Mesendoderm (in vitro differentiated cells): Measurements from ENCODE around the gene TMPRSS9.

ENCODE experiments used
- DNase-seq: peaks from one replicate; pipeline ENCODE4 v3.0.0; 2013
- H2AK5ac ChIP-seq: 2 replicates; pipeline ENCODE4 v1.6.1; 2013; ENCODE audit warnings: low read length, inconsistent platforms
- H2BK120ac ChIP-seq: 2 replicates; pipeline ENCODE4 v1.6.1; 2013; ENCODE audit warnings: low read depth, mild to moderate bottlenecking, low read length, moderate library complexity, mixed read lengths
- H2BK15ac ChIP-seq: replicated peaks from 2 replicates; pipeline ENCODE4 v1.6.1; 2013; ENCODE audit warnings: low read depth, mild to moderate bottlenecking, moderate library complexity
- H2BK5ac ChIP-seq: 2 replicates; pipeline ENCODE4 v1.6.1; 2013; ENCODE audit warnings: low read length, inconsistent platforms
- H3K18ac ChIP-seq: 2 replicates; pipeline ENCODE4 v1.6.1; 2013; ENCODE audit warnings: mild to moderate bottlenecking, low read length, mixed read lengths
- H3K23ac ChIP-seq: one replicate; pipeline ENCODE4 v1.6.1; 2013; ENCODE audit warnings: low read length
- H3K27ac ChIP-seq: 2 replicates; pipeline ENCODE4 v1.5.1; 2013; ENCODE audit warnings: low read depth, mild to moderate bottlenecking, inconsistent platforms, low read length, moderate library complexity
- H3K27me3 ChIP-seq: 2 replicates; pipeline ENCODE4 v1.6.1; 2013; ENCODE audit warnings: low read length, control low read depth, mild to moderate bottlenecking, inconsistent platforms; ENCODE audit not compliant: insufficient read depth, poor library complexity
- H3K36me3 ChIP-seq: 2 replicates; pipeline ENCODE4 v1.6.1; 2013; ENCODE audit warnings: low read length, inconsistent platforms; ENCODE audit not compliant: control insufficient read depth, insufficient read depth
- H3K4ac ChIP-seq: one replicate; pipeline ENCODE4 v1.6.1; 2013; ENCODE audit warnings: low read depth, mild to moderate bottlenecking, low read length, moderate library complexity
- H3K4me1 ChIP-seq: 2 replicates; pipeline ENCODE4 v1.6.1; 2013; ENCODE audit warnings: low read depth, low read length, inconsistent platforms; ENCODE audit not compliant: control insufficient read depth
- H3K4me2 ChIP-seq: 2 replicates; pipeline ENCODE4 v1.6.1; 2013; ENCODE audit warnings: low read length
- H3K4me3 ChIP-seq: 2 replicates; pipeline ENCODE4 v1.5.1; 2013; ENCODE audit warnings: mild to moderate bottlenecking, low read length
- H3K56ac ChIP-seq: one replicate; pipeline ENCODE4 v1.6.1; 2013; ENCODE audit warnings: low read length
- H3K79me1 ChIP-seq: 2 replicates; pipeline ENCODE4 v1.6.1; 2013; ENCODE audit warnings: low read length, inconsistent platforms
- H3K79me2 ChIP-seq: 2 replicates; pipeline ENCODE4 v1.6.1; 2013; ENCODE audit warnings: mild to moderate bottlenecking, low read length; ENCODE audit not compliant: control insufficient read depth, insufficient read depth
- H3K9ac ChIP-seq: 2 replicates; pipeline ENCODE4 v1.6.1; 2013; ENCODE audit warnings: low read length, inconsistent platforms
- H4K5ac ChIP-seq: one replicate; pipeline ENCODE4 v1.6.1; 2013; ENCODE audit warnings: low read length
- H4K8ac ChIP-seq: one replicate; pipeline ENCODE4 v1.6.1; 2013; ENCODE audit warnings: low read depth, mild to moderate bottlenecking, control low read depth, low read length, moderate library complexity
- WGBS: extraction: QIAGEN DNeasy Blood & Tissue Kit; methylation state at CpG from one replicate; pipeline ENCODE4 v1.1.7; 2013; ENCODE audit warnings: low lambda C conversion rate, missing lambda C conversion rate; ENCODE audit not compliant: insufficient coverage; ENCODE audit errors: extremely low coverage; 5-methylcytosine and 5-hydroxymethylcytosine counted together

Gene TMPRSS9

DNA sequence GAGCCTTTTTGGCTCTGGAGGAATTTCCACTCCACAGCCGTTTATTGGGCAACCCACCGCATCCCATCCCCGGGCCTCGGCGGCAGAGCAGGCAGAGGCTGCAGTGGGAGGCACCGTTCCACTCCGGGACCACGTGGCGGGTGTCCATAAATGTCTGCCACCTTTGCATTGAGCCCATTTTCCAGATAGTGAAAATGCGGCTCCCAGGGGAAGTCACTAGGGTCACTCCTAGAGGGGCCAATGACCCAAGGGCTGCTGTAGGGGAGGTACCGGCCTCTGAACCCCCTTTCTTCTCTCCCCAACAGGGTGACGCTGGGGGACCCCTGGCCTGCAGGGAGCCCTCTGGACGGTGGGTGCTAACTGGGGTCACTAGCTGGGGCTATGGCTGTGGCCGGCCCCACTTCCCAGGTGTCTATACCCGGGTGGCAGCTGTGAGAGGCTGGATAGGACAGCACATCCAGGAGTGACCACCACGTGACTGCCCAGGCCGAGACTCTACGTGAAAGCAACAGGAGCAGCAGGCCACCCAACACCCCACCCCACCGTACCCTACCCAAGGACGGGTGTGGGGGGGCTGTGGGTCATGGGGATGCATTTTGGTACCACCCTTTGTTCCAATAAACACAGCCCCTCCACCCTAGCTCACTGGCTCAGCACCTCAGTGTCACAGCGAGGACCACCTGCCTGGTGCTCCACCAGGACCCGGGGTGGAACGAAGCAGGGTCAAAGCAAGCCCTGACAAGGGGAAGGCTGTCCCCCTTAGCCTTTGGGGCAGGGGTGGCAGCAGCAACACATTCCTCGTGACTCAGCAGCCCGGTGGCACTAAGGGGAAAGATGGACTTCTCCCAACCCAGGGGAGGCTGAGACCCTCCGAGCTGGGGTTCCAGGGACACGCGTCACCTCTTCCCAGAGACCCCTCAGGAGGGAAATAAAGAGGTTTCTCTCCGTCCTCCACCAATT, 65.8 kb downstream of the TMPRSS9 start:
- WGBS: no CpG with 5 or more reads among the region's 29 CpGs
- Histone ChIP-seq H3K36me3 (peaks cover 4% of the 10 kb centered on the region), H3K18ac (no peak overlapping the region), H4K5ac (no peak overlapping the region), H3K27me3 (no peaks in the 10 kb centered on the region), H3K4me2 (peak overlapping the region; percentile 74), H3K4ac (no peak overlapping the region), H2BK5ac (no peak overlapping the region), H3K79me2 (peaks cover 15% of the 10 kb centered on the region), H4K8ac (no peak overlapping the region), H3K79me1 (peaks cover 9% of the 10 kb centered on the region), H3K27ac (no peak overlapping the region), H3K56ac (peak overlapping the region; percentile 98), H3K23ac (peak overlapping the region; percentile 16), H2AK5ac (no peak overlapping the region), H3K4me3 (peak overlapping the region; percentile 84), H2BK120ac (no peak overlapping the region), H2BK15ac (no peak overlapping the region), H3K9ac (peak overlapping the region; percentile 97), H3K4me1 (no peaks in the 10 kb centered on the region)
- DNase-seq: no peak

DNA sequence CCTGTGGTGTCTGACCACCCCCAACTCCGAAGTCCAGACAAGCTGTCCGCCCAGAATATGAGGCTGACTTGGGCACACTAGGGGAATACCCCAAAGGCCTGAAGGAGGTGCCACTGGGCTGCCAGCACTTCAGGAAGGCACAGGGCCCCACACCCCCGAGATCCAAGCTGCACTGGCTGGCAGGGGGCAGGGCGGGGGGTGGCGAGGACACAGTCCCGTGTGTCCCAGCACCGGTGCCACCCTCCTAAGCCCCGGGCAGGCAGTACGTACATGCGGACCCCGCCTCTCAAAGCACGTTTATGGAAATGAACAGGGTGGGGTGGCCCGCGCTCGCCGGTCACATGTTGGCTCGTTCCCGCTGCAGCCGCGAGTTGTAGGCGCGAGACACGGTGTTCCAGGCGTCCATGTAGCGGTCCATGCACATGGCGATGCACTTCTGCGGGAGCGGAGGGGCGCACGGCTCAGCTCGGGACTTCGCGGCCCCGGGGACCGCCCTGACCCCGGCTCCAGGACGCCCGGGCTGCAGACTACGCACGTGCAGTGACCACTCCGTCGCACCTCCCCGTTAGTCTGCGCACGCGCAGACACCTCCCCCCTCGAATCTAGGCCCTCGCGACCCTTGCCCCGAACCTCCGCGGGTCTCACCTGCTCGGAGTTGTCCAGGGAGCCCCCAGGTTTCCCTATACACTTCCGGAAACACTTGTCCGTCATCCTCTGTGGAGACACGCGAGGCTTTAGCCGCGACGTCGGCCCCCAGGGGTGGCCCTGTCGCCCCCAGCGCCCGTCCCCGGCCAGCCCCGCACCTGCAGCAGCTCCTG, 66.8 kb downstream of the TMPRSS9 start:
- DNase-seq: peak; percentile 72

DNA sequence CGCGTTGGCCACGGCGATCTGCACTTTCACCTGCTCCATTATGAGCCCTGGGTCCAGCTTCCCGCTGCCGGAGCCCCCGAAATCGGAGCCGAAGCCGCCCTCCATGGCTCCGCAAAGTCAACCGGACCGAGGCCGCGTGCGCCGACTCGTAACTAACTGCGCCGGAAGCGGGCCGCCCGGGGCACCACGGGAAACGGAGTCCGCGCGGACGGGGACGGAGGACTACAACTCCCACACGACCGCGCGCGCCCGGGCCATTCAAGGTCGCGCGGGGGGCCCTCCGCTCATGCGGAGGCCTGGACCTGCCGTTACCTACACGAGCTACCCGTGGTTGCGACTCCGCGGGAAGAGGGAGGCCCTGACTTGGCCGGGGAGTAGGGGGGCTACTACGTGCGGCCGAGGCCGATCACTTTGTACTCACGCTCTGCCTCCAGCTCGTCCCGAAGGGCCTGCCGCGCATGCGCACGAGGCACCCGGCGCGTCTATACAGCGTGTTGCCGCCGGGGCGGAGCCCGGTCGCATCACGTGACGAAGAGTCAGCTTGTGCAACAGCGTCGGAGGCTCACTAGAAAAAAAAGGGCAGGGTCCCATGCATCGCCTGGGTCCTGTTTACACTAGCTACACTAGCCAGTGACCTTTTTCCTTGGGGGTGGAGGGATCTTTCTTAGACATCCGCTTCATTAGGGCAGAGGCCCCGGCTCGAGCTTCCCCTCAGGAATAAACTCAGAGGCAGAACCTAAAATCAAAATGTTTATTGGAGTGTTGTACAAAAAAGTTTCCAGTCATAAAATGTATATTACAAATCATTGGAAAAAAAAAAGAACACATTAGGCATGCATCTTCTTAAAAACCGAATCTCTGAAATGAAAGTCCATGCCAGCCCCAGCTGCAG, 67.6 kb downstream of the TMPRSS9 start, which contains the start of gene TIMM13:
Gene TIMM13, minus strand, starts transcription at position 158 of the 892 bp plus-strand sequence. Its CDS starts 53 bp downstream, at position 105.
- H4K5ac ChIP-seq: no peak within 1 kb of the TSS
- H3K56ac ChIP-seq: peak within 1 kb of the TSS; percentile 98
- peak within 1 kb of the TSS; percentile 43 for H4K8ac ChIP-seq
- WGBS: no CpG with 5 or more reads among the region's 77 CpGs
- H3K4me3 ChIP-seq: peak within 1 kb of the TSS; percentile 84
- H3K27ac ChIP-seq: peak within 1 kb of the TSS; percentile 74
- peak within 1 kb of the TSS; percentile 14 for H2AK5ac ChIP-seq
- H3K79me1 ChIP-seq: peaks cover 9% of the 10 kb centered on the region
- no peaks in the 10 kb centered on the region for H3K27me3 ChIP-seq
- peaks cover 12% of the 10 kb centered on the region for H3K36me3 ChIP-seq
- peak within 1 kb of the TSS; percentile 23 for H2BK120ac ChIP-seq
- no peaks in the 10 kb centered on the region for H3K4me1 ChIP-seq
- H3K18ac ChIP-seq: peak within 1 kb of the TSS; percentile 91
- H3K23ac ChIP-seq: no peak within 1 kb of the TSS
- H3K79me2 ChIP-seq: peaks cover 15% of the 10 kb centered on the region
- H3K4ac ChIP-seq: peak within 1 kb of the TSS; percentile 92
- H3K9ac ChIP-seq: peak within 1 kb of the TSS; percentile 97
- peak; percentile 98 for DNase-seq
- H2BK15ac ChIP-seq: no peak within 1 kb of the TSS
- peak within 1 kb of the TSS; percentile 76 for H2BK5ac ChIP-seq
- H3K4me2 ChIP-seq: peak within 1 kb of the TSS; percentile 71

More for the DNA sequence above, 66.8 kb downstream of the TMPRSS9 start:
- no peak overlapping the region for H4K5ac ChIP-seq
- peak overlapping the region; percentile 97 for H3K9ac ChIP-seq
- H2BK15ac ChIP-seq: no peak overlapping the region
- peak overlapping the region; percentile 23 for H2BK120ac ChIP-seq
- peaks cover 9% of the 10 kb centered on the region for H3K36me3 ChIP-seq
- no peaks in the 10 kb centered on the region for H3K27me3 ChIP-seq
- WGBS: no CpG with 5 or more reads among the region's 66 CpGs
- H2AK5ac ChIP-seq: peak overlapping the region; percentile 14
- peaks cover 9% of the 10 kb centered on the region for H3K79me1 ChIP-seq
- peak overlapping the region; percentile 71 for H3K4me2 ChIP-seq
- H3K79me2 ChIP-seq: peaks cover 15% of the 10 kb centered on the region
- peak overlapping the region; percentile 73 for H3K4ac ChIP-seq
- H3K4me1 ChIP-seq: no peaks in the 10 kb centered on the region
- H3K4me3 ChIP-seq: peak overlapping the region; percentile 84
- peak overlapping the region; percentile 91 for H3K18ac ChIP-seq
- no peak overlapping the region for H3K23ac ChIP-seq
- H2BK5ac ChIP-seq: peak overlapping the region; percentile 76
- peak overlapping the region; percentile 98 for H3K56ac ChIP-seq
- H3K27ac ChIP-seq: peak overlapping the region; percentile 74
- peak overlapping the region; percentile 43 for H4K8ac ChIP-seq

DNA sequence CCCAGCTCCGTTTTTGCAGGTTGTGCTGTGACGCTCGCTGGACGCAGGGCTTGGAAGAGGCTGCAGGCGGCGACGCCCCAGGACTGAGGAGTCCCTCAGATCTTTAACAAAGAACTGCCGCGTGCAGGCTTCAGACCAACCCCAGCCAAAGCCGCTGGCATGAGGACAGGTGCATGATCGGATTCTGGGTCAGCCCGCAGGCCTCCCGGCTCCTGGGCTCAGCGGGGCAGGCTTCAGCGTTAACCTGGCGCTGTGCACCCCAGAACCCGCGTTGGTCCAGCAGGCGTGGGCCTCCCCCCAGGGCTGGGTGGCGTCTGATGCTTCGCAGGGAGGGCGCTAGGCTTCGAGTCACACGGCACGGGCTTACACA, 68.2 kb downstream of the TMPRSS9 start:
- Histone ChIP-seq H3K79me2 (peaks cover 15% of the 10 kb centered on the region), H3K4me1 (no peaks in the 10 kb centered on the region), H2BK15ac (no peak overlapping the region), H3K27me3 (no peaks in the 10 kb centered on the region), H2BK120ac (no peak overlapping the region), H3K18ac (no peak overlapping the region), H3K27ac (peak overlapping the region; percentile 51), H2AK5ac (no peak overlapping the region), H3K4ac (no peak overlapping the region), H3K56ac (peak overlapping the region; percentile 56), H4K5ac (no peak overlapping the region), H3K4me2 (peak overlapping the region; percentile 29), H3K36me3 (peaks cover 12% of the 10 kb centered on the region), H3K9ac (peak overlapping the region; percentile 34), H3K4me3 (no peak overlapping the region), H3K23ac (no peak overlapping the region), H3K79me1 (peaks cover 9% of the 10 kb centered on the region), H2BK5ac (no peak overlapping the region), H4K8ac (no peak overlapping the region)
- DNase-seq: peak; percentile 71
- WGBS: no CpG with 5 or more reads among the region's 25 CpGs
